GM21786 (cell line): ENCODE data around the gene SFXN2.
"Not testable (repeated sequence)": the region's sequence is repeated elsewhere in the genome, so short reads cannot be mapped to it uniquely, and the experiment has no call there.

Source experiments
- ATAC-seq: cut with Tn5 transposase; IDR thresholded peaks from one replicate; pipeline ENCODE4 v1.9.1; 2021; ENCODE audit not compliant: unreplicated experiment

Gene SFXN2

DNA sequence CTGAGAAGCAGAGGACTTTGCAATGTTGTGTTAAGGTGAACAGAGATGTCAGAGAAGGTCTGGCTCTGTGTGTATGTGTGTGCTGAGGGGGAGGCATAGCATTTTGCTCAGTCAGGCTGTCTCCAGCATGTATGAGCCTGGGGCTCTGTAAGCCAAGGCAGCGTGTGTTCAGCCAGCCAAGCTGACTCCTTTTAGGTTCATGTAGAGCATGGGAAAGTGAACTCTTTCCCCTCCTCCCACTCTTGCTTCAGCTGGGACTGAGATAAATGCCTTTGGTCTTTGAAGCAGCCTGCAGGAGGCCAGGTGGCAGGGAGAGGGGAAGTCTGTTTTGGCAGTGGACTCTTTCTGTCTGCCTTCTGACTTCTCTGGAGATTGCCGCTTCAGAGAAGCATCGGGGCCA is 3.8 kb downstream of the SFXN2 start:
- ATAC-seq, result no peak

DNA sequence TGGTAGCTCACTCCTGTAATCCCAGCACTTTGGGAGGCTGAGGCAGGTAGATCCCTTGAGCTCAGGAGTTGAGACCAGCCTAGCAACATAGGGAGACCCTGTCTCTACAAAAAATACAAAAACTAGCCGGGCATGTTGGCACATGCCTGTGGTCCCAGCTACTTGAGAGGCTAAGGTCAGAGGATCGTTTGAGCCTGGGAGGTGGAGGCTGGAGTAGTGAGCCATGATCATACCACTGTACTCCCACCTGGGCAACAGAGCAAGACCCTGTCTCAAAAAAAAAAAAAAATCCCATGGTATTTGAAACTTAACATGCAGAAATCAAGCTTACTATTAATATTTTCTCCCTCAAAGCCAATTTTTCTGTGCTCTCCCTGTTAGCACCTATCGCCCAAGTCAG is 5.9 kb downstream of the SFXN2 start:
- no peak for ATAC-seq

- ATAC-seq, result no peak
These were observed 6.4 kb downstream of the SFXN2 start for GRCh38 chr10:102720775-102721301.

DNA sequence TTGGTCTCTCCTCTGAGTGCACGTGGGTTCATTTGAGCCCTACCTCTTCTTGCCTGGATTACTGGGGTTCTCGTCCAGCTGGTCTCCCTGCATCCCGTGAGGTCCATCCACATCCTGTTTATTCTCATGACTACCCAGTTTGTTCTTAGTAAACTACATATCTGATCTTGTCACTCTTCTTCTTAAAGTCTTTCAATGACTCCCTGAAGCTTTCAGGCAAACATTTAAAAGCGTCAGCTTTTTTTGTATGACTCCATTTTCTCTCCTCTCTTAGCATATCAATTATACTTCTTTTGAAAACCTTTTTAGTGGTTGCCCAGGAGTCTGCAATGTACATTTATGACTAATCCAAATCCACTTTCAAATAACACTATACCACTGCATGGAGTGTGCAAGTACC is 7.5 kb downstream of the SFXN2 start:
- no peak for ATAC-seq

DNA sequence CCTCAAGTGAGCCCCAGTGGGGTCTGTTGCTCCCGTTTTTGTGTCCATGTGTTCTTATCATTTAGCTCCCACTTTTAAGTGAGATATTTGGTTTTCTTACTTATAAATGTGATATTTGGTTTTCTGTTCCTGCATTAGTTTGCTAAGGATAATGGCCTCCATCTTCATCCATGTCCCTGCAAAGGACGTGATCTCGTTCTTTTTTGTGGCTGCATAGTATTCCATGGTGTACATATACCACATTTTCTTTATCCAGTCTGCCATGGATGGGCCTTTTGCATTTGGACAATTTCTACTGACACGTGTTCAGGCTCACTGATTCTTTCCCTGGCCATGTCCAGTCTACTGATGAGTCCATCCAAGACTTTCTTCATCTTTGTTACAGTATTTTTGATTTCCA is 9.6 kb downstream of the SFXN2 start:
- ATAC-seq, result no peak

- ATAC-seq, result no peak
These were observed 11.8 kb downstream of the SFXN2 start for GRCh38 chr10:102726274-102726673.

DNA sequence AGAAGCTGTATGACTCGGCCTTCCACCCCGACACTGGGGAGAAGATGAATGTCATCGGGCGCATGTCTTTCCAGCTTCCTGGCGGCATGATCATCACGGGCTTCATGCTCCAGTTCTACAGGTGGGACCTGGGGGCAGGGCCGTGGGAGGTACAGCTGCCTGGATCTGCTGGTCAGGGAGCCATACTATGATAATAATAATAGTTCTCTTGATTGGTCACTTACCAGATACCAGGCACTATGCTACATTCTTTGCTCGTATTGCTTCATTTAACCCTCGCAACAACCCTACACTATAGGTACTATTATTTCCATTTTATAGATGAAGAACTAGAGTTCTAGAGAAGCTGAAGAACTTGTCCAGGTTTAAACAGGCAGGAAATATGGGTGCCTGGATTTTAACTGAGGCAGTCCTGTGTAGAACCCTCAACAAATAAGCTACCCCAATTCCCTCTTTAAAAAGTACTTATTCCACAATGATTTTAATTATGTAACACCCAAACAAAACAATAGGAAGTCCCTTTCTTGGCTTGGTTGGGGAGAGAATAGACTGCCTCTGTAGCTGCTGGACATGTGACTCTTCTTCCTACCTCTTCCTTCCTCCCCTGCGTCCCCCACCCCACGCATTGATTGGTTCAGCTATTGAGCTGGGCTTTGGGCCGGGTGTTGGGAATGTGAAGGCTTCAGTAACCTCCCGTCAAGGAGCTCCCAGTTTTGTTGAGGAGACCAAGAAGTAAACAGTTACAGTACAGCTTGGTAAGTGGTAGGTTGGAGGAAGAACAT is 12.8 kb downstream of the SFXN2 start:
- no peak for ATAC-seq

DNA sequence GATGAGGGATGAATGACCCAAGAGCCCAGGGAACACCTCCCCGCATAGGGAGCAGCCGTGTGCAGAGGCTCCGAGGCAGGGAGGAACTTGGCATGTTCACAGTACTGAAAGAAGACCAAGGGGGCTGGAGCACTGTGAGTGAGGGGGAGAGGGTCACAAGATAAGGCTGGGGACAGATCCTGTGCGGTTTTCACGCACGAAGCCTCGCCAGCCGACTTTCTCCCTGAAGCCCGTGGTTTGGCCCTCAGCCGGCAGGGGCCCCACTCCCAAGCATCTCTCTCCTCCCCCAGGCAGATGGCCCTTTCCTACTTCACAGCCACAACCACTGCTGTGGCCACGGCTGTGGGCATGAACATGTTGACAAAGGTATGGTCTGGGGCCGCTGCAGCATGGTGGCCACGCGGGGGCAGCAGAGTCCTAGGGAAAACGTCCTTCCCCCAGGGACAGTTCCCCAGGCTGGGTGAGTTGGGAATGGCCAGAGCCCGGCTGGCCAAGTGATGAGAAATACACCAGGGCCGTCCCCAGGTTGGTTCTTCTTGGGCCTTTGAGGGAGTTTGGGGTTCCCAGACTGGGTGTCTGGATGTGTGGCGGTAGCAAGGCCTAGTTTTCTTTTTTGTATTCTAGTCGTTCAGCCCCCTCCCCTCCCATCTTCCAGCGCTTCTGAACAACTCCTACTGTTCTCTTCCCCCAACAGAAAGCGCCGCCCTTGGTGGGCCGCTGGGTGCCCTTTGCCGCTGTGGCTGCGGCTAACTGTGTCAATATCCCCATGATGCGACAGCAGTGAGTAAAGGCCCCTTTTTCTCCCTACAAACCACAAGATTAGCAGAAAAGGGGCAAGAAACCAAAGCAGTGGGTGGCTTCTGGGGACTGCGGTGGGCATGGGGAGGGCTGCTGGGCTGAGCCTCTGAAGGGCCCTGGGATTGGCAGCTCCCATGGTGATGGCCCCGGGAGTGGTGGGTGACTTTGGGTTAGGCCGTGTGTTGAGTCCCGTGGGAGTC is 14.9 kb downstream of the SFXN2 start:
- ATAC-seq, result no peak

DNA sequence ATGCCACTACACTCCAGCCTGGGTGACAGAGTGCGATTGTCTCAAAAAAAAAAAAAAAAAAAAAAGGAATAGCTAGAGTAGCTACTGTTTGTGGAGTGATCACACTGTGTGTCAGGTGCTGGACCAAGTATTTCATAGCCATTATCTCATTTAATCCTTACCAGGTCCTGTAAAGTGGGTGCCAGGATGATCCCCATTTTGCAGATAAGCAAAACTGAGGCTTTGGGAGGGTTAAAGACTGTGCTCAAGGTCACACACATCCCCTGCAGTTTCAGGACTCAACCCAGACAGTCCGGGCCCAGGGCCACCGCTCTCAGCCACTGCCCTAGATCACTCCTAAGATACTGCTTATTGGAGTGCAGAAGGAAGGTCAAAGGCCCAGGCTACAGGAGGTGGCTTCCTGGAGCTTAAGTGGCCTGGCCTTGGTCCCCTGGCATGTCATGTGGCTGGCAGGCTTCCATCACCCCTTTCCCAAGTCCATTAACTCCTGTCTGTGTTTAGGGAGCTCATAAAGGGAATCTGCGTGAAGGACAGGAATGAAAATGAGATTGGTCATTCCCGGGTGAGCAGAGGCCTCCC is 16.9 kb downstream of the SFXN2 start:
- ATAC-seq, result no peak

GRCh38 chr10:102732661-102733060 is 18.2 kb downstream of the SFXN2 start:
- ATAC-seq, result no peak

DNA sequence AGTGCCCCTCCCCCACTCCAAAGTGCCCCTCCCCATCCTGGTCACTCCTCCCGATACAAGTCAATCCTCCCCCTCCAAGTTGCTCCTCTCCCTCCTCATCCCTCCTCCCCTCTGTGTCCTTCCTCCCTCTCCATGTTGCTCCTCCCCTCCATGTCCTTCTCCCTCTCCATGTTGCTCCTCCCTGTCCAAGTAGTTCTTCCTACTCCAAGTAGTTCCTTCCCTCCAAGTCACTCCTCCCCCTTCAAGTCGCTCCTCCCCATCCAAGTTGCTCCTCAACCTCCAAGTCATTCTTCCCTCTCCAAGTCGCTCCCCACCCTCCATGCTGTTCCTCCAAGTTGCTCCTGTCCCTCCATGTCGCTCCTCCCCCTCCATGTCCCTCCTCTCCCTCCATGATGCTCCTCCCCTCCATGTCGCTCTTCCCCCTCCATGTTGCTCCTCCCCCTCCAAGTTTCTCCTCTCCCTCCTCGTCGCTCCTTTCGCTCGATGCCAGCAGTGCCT is 20.7 kb downstream of the SFXN2 start:
- no peak for ATAC-seq

- ATAC-seq, result no peak
These were observed 24.3 kb downstream of the SFXN2 start for GRCh38 chr10:102738692-102739121.

- no peak for ATAC-seq
These were observed 25.8 kb downstream of the SFXN2 start for GRCh38 chr10:102740229-102740628.

- no peak for ATAC-seq
These were observed 27.3 kb downstream of the SFXN2 start for GRCh38 chr10:102741726-102742237.

DNA sequence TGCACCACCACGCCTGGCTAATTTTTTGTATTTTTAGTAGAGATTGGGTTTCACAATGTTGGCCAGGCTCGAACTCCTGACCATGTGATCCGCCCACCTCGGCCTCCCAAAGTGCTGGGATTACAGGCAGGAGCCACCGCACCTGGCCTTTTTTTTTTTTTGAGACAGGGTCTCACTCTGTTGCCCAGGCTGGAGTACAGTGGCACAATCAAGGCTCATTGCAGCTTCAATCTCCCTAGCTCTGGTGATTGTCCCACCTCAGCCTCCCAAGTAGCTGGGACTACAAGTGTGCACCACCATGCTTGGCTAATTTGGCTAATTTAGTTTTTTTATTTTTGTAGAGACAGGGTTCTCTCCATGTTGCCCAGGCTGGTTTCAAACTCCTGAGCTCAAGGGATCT is 27.9 kb downstream of the SFXN2 start:
- not testable (repeated sequence) for ATAC-seq

GRCh38 chr10:102743078-102743587 is 28.7 kb downstream of the SFXN2 start:
- ATAC-seq, result no peak

- peak; percentile 97 for ATAC-seq
These were observed 29.3 kb downstream of the SFXN2 start, which contains the start of gene WBP1L for GRCh38 chr10:102743588-102744373. WBP1L (plus strand) TSS chr10:102743948; CDS start chr10:102744054, 106 bp downstream.

GRCh38 chr10:102744374-102745051 is 30.1 kb downstream of the SFXN2 start:
- no peak for ATAC-seq

DNA sequence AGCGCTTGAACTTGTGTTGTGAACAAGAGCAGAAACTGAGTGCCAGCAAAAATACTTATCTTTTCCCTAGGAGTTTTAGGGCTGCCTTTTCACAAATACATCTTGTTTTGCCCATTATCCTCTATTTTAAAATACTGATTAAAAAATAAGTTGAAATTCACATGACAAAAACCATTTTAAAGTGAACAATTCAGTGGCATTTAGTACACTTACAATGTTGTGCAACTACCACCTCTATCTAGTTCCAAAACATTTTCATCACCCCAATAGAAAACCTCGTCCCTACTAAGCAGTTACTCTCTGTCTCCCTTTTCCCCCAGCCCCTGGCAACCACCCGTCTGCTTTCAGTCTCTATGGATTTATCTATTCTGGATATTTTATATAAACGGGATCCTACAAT is 30.7 kb downstream of the SFXN2 start:
- ATAC-seq, result no peak
